HG03175 (cell line): ENCODE measurements around the gene SHMT2.

Experiments used
- ATAC-seq: cut with Tn5 transposase; IDR thresholded peaks from one replicate; pipeline ENCODE4 v1.9.1; 2021; ENCODE audit warnings: mild to moderate bottlenecking, moderate library complexity; ENCODE audit not compliant: unreplicated experiment

Gene SHMT2

GRCh38 chr12:57213763-57214397, 15.6 kb upstream of the SHMT2 start:
- ATAC-seq = no peak

- no peak for ATAC-seq
Measured at GRCh38 chr12:57214398-57214781, 15.1 kb upstream of the SHMT2 start.

GRCh38 chr12:57215065-57215464, 14.4 kb upstream of the SHMT2 start:
- ATAC-seq = no peak

- peak; percentile 44 for ATAC-seq
Measured at GRCh38 chr12:57215668-57216013, 13.9 kb upstream of the SHMT2 start.

- no peak for ATAC-seq
Measured at GRCh38 chr12:57216014-57216911, 13.2 kb upstream of the SHMT2 start, which contains the start of gene NXPH4. Gene NXPH4 (plus strand): TSS chr12:57216794. CDS start chr12:57216970, 176 bp downstream.

GRCh38 chr12:57216921-57217879, 12.3 kb upstream of the SHMT2 start:
- ATAC-seq = no peak

- ATAC-seq = no peak
Measured at GRCh38 chr12:57218030-57218853, 11.3 kb upstream of the SHMT2 start.

GRCh38 chr12:57219205-57219992, 10.1 kb upstream of the SHMT2 start:
- no peak for ATAC-seq

- no peak for ATAC-seq
Measured at GRCh38 chr12:57219993-57220754, 9.3 kb upstream of the SHMT2 start.

- no peak for ATAC-seq
Measured at GRCh38 chr12:57220770-57221168, 8.7 kb upstream of the SHMT2 start.

- ATAC-seq = no peak
Measured at GRCh38 chr12:57221169-57221917, 8.2 kb upstream of the SHMT2 start.

GRCh38 chr12:57222286-57223190, 7.0 kb upstream of the SHMT2 start:
- no peak for ATAC-seq

- no peak for ATAC-seq
Measured at GRCh38 chr12:57223191-57224165, 6.0 kb upstream of the SHMT2 start.

- no peak for ATAC-seq
Measured at GRCh38 chr12:57224278-57224972, 5.1 kb upstream of the SHMT2 start.

- ATAC-seq = peak; percentile 41
Measured at GRCh38 chr12:57224973-57225679, 4.4 kb upstream of the SHMT2 start.
